Immature natural killer cell (primary cell): ENCODE results near the gene DLG3. TPM values are rescaled to one million over a fixed set of nuclear protein-coding genes. Genes with fewer than 3 reads are reported as not detected.
"Not testable (repeated sequence)": the region's sequence is repeated elsewhere in the genome, so short reads cannot be mapped to it uniquely, and the experiment has no call there.

Experiments used
- DNase-seq, 3 donors: peaks; one replicate each; pipeline ENCODE4 v3.0.0; 2022; ENCODE audit warnings: mixed read lengths in 1 of 3
- H3K27ac Mint-ChIP-seq, 6 donors: one replicate each; pipeline ENCODE4 v1.8.0; 2020; ENCODE audit warnings: mixed read lengths in 6 of 6, mild to moderate bottlenecking in 5 of 6, inconsistent platforms in 4 of 6, moderate library complexity in 3 of 6
- H3K27me3 Mint-ChIP-seq, 3 donors: one replicate each; pipeline ENCODE4 v1.8.0; 2020 to 2021; ENCODE audit warnings: low read depth in 3 of 3, mild to moderate bottlenecking in 3 of 3, mixed read lengths in 3 of 3, moderate library complexity in 3 of 3, inconsistent platforms in 1 of 3
- H3K36me3 Mint-ChIP-seq, 3 donors: one replicate each; pipeline ENCODE4 v1.8.0; 2020; ENCODE audit warnings: mixed read lengths in 3 of 3, inconsistent platforms in 2 of 3, mild to moderate bottlenecking in 2 of 3
- H3K4me1 Mint-ChIP-seq, 2 donors: one replicate each; pipeline ENCODE4 v1.8.0; 2020; ENCODE audit warnings: inconsistent platforms in 2 of 2, mild to moderate bottlenecking in 2 of 2, mixed read lengths in 2 of 2, moderate library complexity in 1 of 2
- H3K4me3 Mint-ChIP-seq, 5 donors: one replicate each; pipeline ENCODE4 v1.8.0; 2020; ENCODE audit warnings: mild to moderate bottlenecking in 5 of 5, mixed read lengths in 5 of 5, inconsistent platforms in 3 of 5, moderate library complexity in 3 of 5
- H3K9me3 Mint-ChIP-seq, 6 donors: one replicate each; pipeline ENCODE4 v1.8.0; 2020; ENCODE audit warnings: mild to moderate bottlenecking in 6 of 6, mixed read lengths in 6 of 6, inconsistent platforms in 4 of 6, moderate library complexity in 3 of 6
- polyA plus RNA-seq, 3 donors: library from polyadenylated mRNA; unstranded; fragments of 300-500 nt; fragmentation: Illumina TruSeq; gene quantifications; one replicate each; pipeline ENCODE4 v1.2.3, GENCODE V29; 2021

The DLG3 gene
- polyA plus RNA-seq, 3 donors from 2014 or later: 1.9 to 9.9 (median 6.6) TPM

DNA sequence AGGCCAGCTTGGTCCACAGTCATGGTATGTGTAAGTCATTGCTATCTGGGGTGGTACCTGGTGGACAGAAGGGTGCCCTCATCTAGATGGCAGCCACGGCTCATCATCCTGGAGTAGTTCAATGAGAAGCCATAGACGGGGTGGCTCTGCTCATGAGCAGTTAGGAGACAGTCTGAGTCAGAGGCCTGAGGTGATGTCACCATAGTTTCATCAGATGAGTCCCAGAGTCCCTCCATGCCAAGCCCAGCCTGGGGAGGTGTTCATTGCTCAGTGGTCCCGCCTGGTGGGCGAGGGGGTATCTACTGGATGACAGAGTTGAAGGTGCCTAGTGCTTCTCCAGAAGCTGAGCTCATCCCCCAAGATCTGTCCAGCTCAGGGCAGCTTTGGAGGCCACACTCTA is 49.8 kb downstream of the DLG3 start:
- H3K4me3 Mint-ChIP-seq: no peak overlapping the region
- H3K27me3 Mint-ChIP-seq: no peaks in the 10 kb centered on the region
- no peaks in the 10 kb centered on the region for H3K9me3 Mint-ChIP-seq
- H3K4me1 Mint-ChIP-seq: no peaks in the 10 kb centered on the region
- DNase-seq: no peak
- H3K36me3 Mint-ChIP-seq: peaks cover 0 to 10% (median 8%) of the 10 kb centered on the region in 3 donors
- no peak overlapping the region for H3K27ac Mint-ChIP-seq

DNA sequence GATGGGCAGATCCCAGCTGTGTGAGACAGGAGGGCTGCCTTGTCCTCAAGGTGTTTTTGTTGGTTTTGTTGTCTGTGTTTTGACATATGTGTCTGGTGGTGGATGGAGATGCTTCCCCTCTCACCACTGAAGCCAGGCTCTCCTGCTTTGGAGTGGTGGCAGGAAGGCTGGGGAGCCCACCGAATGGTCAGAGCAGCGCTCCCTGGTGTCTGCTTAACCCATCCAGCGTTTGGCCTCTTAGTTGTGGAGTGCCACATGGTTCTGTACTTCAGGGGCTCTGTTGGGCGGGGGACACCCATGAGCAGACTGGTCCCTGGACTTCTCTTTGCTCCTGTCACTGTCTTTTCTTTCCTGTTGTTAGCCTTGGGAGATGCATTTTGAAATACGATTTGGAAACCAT is 51.9 kb downstream of the DLG3 start:
- DNase-seq: no peak
- Mint-ChIP-seq H3K4me3 (no peak overlapping the region), H3K27ac (no peak overlapping the region), H3K4me1 (no peaks in the 10 kb centered on the region), H3K9me3 (no peaks in the 10 kb centered on the region), H3K27me3 (no peaks in the 10 kb centered on the region), H3K36me3 (peaks cover 0 to 10% (median 8%) of the 10 kb centered on the region in 3 donors)

DNA sequence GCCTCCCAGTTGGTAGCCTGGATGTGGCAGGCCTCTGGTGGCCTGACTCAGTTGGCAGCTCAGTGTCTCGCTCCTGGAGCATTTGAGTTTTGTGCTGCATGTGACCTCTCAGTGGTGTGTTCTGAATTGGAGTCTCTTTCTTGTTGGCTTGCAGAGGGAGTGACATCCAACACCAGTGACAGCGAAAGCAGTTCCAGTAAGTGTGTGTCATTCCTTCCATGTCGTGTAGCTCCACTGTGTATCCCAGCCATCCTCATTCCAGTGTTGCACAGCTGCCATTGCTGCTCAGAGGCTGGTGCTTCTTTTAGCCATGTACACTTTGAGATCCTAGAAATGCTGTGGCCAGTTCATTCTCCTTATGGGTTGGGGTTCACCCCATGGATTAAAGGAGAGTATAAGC is 52.4 kb downstream of the DLG3 start:
- Mint-ChIP-seq H3K4me1 (no peaks in the 10 kb centered on the region), H3K27ac (no peak overlapping the region), H3K4me3 (no peak overlapping the region), H3K27me3 (no peaks in the 10 kb centered on the region), H3K36me3 (peaks cover 0 to 10% (median 8%) of the 10 kb centered on the region in 3 donors), H3K9me3 (no peaks in the 10 kb centered on the region)
- no peak for DNase-seq

- H3K4me1 Mint-ChIP-seq: no peaks in the 10 kb centered on the region
- no peaks in the 10 kb centered on the region for H3K27me3 Mint-ChIP-seq
- H3K27ac Mint-ChIP-seq: no peak overlapping the region
- DNase-seq: no peak
- H3K9me3 Mint-ChIP-seq: no peaks in the 10 kb centered on the region
- H3K36me3 Mint-ChIP-seq: peaks cover 0 to 10% (median 6%) of the 10 kb centered on the region in 3 donors
- no peak overlapping the region for H3K4me3 Mint-ChIP-seq
These were observed 53.5 kb downstream of the DLG3 start for GRCh38 chrX:70498129-70498528.

DNA sequence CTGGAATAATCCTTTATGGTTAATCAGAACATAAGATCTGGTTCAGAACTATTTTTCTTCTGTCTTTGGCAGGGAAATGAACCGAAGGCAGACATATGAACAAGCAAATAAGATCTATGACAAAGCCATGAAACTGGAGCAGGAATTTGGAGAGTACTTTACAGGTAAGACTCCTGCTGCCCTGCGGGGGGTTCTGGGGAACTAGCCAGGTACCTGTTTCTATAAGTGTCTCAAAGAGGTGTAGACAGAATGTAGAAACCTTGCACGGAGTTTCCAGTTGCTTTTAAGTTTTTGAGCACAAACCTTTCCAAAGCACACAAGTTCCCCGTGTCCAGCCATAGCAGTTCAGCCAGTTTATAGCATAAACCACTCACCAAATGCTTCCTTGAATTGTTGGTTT is 56.2 kb downstream of the DLG3 start:
- H3K9me3 Mint-ChIP-seq: no peaks in the 10 kb centered on the region
- H3K4me1 Mint-ChIP-seq: peaks cover 0 to 2% of the 10 kb centered on the region in 2 donors
- peaks cover 0 to 8% (median 0%) of the 10 kb centered on the region in 3 donors for H3K36me3 Mint-ChIP-seq
- no peak overlapping the region for H3K4me3 Mint-ChIP-seq
- H3K27ac Mint-ChIP-seq: no peak overlapping the region
- peaks cover 0 to under 1% (median 0%) of the 10 kb centered on the region in 3 donors for H3K27me3 Mint-ChIP-seq
- no peak for DNase-seq

- no peak for DNase-seq
- Mint-ChIP-seq H3K27me3 (peaks cover 0 to 4% (median 2%) of the 10 kb centered on the region in 3 donors), H3K27ac (peak overlapping the region in 3 of 6 donors; percentile 27 to 64 (median 60)), H3K9me3 (no peaks in the 10 kb centered on the region), H3K4me1 (peaks cover 0 to 2% of the 10 kb centered on the region in 2 donors), H3K4me3 (no peak overlapping the region), H3K36me3 (peaks cover 0 to 8% (median 0%) of the 10 kb centered on the region in 3 donors)
These were observed 60.3 kb downstream of the DLG3 start for GRCh38 chrX:70504772-70505450.

DNA sequence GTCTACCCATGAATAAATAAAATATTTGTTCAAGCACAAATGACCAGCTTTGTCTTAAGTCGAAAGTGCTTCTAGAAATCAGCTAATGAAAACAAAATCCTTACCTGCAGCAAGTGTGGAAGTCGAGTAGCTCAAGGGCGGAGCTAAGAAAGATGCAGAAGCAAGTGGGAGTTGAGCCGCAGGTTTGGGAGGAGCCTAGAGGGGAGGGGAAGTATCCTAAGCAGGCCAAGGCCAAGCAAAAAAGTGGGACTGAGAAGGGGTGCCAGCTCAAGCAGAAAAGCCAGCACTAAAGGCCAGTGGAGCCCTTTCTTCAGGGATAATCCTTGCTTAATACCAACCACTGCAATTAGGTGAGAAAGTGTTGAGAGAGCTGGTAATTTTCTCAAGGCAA is 60.8 kb downstream of the DLG3 start:
- Mint-ChIP-seq H3K4me1 (peaks cover 0 to 2% of the 10 kb centered on the region in 2 donors), H3K27me3 (peaks cover 0 to 8% (median 2%) of the 10 kb centered on the region in 3 donors), H3K9me3 (no peaks in the 10 kb centered on the region), H3K36me3 (peaks cover 0 to 8% (median 0%) of the 10 kb centered on the region in 3 donors), H3K4me3 (no peak overlapping the region), H3K27ac (peak overlapping the region in 2 of 6 donors; percentile 27 to 56)
- DNase-seq: no peak

DNA sequence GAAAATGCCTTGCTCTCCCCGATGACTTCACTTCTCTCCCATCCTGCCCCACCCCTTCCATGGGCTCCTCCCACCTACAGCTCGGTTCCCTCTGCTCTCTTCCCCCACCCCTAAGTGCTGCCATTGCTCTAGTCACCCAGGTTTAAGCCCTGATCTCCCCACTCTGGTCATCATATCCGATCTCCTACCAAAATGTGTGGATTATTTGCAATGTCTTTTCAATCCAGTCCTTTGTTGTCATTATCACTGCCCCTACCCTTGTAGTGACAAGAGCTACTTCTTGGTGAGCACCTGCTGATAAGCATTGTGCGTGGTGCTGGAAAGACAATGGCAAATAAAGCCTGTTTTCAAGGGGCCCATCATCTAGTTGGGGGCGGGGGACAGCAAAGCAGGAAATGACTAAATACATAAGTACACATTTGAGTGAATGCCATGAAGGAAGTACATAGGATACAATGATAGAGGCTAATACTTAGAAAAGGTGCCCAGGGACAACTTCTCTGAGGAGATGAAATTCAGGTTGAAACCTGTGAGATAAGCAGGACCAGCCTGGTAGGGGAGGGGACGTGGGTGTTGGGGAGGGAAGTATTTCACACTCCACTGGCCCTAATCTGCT is 63.8 kb downstream of the DLG3 start:
- H3K4me1 Mint-ChIP-seq: peaks cover 0 to 2% of the 10 kb centered on the region in 2 donors
- peaks cover 0 to 8% (median 4%) of the 10 kb centered on the region in 3 donors for H3K27me3 Mint-ChIP-seq
- no peak for DNase-seq
- H3K27ac Mint-ChIP-seq: no peak overlapping the region
- no peaks in the 10 kb centered on the region for H3K9me3 Mint-ChIP-seq
- H3K4me3 Mint-ChIP-seq: no peak overlapping the region
- H3K36me3 Mint-ChIP-seq: no peaks in the 10 kb centered on the region

- H3K4me1 Mint-ChIP-seq: peaks cover 0 to 2% of the 10 kb centered on the region in 2 donors
- H3K36me3 Mint-ChIP-seq: no peaks in the 10 kb centered on the region
- no peak for DNase-seq
- H3K9me3 Mint-ChIP-seq: no peaks in the 10 kb centered on the region
- H3K27ac Mint-ChIP-seq: no peak overlapping the region
- H3K27me3 Mint-ChIP-seq: peaks cover 0 to 8% (median 4%) of the 10 kb centered on the region in 3 donors
- H3K4me3 Mint-ChIP-seq: no peak overlapping the region
These were observed 64.4 kb downstream of the DLG3 start for GRCh38 chrX:70509078-70509477.

GRCh38 chrX:70515270-70515669 is 70.6 kb downstream of the DLG3 start:
- not testable (repeated sequence) for H3K9me3 Mint-ChIP-seq, DNase-seq, H3K4me1 Mint-ChIP-seq, H3K27me3 Mint-ChIP-seq, H3K27ac Mint-ChIP-seq, H3K4me3 Mint-ChIP-seq, H3K36me3 Mint-ChIP-seq

DNA sequence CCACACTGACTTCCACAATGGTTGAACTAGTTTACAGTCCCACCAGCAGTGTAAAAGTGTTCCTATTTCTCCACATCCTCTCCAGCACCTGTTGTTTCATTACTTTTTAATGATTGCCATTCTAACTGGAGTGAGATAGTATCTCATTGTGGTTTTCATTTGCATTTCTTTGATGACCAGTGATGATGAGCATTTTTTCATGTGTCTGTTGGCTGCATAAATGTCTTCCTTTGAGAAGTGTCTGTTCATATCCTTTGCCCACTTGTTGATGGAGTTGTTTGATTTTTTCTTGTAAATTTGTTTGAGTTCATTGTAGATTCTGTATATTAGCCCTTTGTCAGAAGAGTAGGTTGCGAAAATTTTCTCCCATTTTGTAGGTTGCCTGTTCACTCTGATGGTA is 71.1 kb downstream of the DLG3 start:
- not testable (repeated sequence) for H3K27ac Mint-ChIP-seq, H3K9me3 Mint-ChIP-seq, DNase-seq, H3K4me3 Mint-ChIP-seq, H3K4me1 Mint-ChIP-seq, H3K36me3 Mint-ChIP-seq, H3K27me3 Mint-ChIP-seq

- peaks cover 0 to 2% (median 0%) of the 10 kb centered on the region in 6 donors for H3K9me3 Mint-ChIP-seq
- no peaks in the 10 kb centered on the region for H3K4me1 Mint-ChIP-seq
- no peaks in the 10 kb centered on the region for H3K36me3 Mint-ChIP-seq
- H3K27me3 Mint-ChIP-seq: peaks cover 0 to 12% (median 2%) of the 10 kb centered on the region in 3 donors
- no peak overlapping the region for H3K27ac Mint-ChIP-seq
- no peak for DNase-seq
- no peak overlapping the region for H3K4me3 Mint-ChIP-seq
These were observed 81.1 kb downstream of the DLG3 start for GRCh38 chrX:70525733-70526132.

DNA sequence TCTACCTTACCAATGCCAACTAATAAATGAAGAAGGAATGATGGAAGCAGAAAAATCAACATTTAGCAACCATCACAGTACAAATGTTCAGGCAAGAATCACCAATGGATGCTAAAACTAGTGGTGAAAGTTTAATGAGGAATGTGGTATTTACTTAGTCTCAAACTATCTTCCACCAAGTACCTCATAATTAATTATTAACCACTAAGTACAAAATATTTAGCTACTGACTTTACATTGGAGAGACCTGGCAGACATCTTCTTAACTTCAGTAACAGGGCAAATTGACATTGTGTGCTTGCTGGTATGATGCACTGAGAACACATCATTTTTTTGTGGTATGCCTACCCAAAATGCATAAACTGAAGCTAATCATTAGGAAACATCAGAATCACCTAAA is 82.4 kb downstream of the DLG3 start:
- H3K27ac Mint-ChIP-seq: no peak overlapping the region
- H3K27me3 Mint-ChIP-seq: peaks cover 0 to 12% (median 2%) of the 10 kb centered on the region in 3 donors
- H3K36me3 Mint-ChIP-seq: no peaks in the 10 kb centered on the region
- DNase-seq: no peak
- no peaks in the 10 kb centered on the region for H3K4me1 Mint-ChIP-seq
- H3K4me3 Mint-ChIP-seq: no peak overlapping the region
- no peaks in the 10 kb centered on the region for H3K9me3 Mint-ChIP-seq

DNA sequence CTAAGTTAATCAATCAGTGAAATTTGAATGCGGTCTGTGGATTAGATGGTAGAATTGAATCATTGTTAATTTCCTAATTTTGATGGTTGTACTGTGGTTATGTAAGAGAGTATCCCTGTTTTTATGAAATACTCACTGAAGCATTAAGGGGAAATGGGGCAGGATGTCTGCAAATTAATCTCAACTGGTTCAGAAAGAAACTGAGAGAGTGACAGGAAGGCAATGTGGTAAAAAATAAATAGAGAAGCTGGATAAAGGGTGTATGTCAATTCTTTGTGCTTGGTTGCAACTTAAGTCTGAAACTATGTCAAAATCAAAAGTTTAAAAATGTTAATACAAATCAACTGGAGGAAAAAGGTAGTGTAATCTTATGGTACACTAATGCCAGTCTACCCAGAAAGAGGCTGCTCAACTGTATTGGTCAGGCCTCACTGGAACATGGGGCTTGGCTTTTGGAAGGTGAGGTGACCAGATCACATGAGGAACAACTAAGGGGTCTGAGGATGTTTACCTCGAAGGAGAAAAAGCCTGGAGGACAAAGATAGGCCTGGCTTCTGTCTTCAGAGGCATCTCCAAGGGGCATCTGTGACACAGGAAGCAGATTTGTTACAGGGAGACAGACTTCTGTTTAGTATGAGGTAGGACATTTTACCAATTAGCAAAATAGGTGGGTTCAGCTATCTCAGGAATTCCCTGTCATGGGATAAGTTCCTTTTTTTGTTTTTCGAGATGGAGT is 83.1 kb downstream of the DLG3 start:
- Mint-ChIP-seq H3K9me3 (no peaks in the 10 kb centered on the region), H3K27ac (no peak overlapping the region), H3K36me3 (no peaks in the 10 kb centered on the region), H3K4me3 (no peak overlapping the region), H3K4me1 (no peaks in the 10 kb centered on the region), H3K27me3 (peaks cover 0 to 8% (median 2%) of the 10 kb centered on the region in 3 donors)
- no peak for DNase-seq
